Measurements from ENCODE around the gene ERBIN.

GRCh38 chr5:65951330-65951729 lies 25.0 kb downstream of the ERBIN start:
- TF ChIP-seq SPI1 (IDR thresholded peaks at IDR 0.05; ENCODE audit: low read depth, low read length) (no peak), POLR2A (IDR thresholded peaks at IDR 0.05; ENCODE audit: low read depth, low read length) (no peak), TAF1 (IDR thresholded peaks at IDR 0.05; ENCODE audit: low read depth, low read length) (no peak), POLR2AphosphoS5 (IDR thresholded peaks at IDR 0.05; ENCODE audit: low read depth, low read length) (no peak), PAX5 (IDR thresholded peaks at IDR 0.05; ENCODE audit: insufficient read depth, low read length, severe bottlenecking) (no peak), POU2F2 (IDR thresholded peaks at IDR 0.05; ENCODE audit: low read depth, low read length) (no peak)
